Measurements from ENCODE around the gene MAP2K5.

DNA sequence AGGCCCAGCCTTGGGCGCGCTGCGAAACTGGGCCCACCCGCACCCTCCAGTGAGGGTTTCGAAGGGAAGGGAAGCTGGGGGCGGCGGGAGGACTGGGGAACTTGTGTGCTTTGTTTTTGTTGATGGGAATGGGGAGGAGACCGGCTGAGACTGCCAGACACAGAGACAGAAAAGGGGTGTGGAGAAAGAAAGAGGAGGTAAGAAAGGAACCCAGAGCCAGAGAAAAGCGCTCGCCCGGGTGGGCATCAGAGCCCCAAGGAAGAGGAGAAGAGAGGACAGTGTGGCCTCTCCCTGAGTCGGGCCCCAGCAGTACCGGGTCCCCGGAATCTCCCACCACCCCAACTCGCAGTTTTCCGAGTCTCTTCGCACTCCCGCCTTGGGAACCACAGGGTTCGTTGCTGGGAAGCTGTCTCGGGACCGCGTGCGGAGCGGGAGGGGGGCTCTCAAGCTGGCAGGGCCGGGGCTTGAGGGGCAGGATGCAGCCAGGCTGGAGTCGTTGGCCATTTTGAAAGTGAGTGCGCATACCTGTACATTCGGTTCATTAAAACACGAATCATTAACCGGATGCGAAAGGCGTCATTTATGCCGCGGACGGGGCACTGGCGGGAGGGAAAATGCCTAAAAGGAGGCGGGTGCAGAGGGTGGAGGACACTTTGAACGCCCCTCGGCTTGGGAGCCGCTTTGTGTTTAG is 285.9 kb downstream of the MAP2K5 start:
- TF ChIP-seq E2F1 (CRISPR knock-in tag; IDR thresholded peaks at IDR 0.05) = no peak
- no peak for TF ChIP-seq NR2C2 (CRISPR knock-in tag; IDR thresholded peaks at IDR 0.05)

Data from WTC11 (cell line).